OCI-LY7 (cell line): Measurements from ENCODE around the gene RASAL2.

Experiments used
- CTCF ChIP-seq: fragments of 200-600 bp; sonication (generic); conservative IDR thresholded peaks from 2 replicates; pipeline ENCODE4 v1.5.1; 2014; ENCODE audit warnings: mild to moderate bottlenecking, antibody characterized with exemption, low read length, moderate library complexity, mixed read lengths
- EZH2phosphoT487 ChIP-seq: fragments of 200-600 bp; sonication (generic); IDR thresholded peaks from 2 replicates; pipeline ENCODE4 v1.6.1; 2018; ENCODE audit warnings: low read depth, borderline replicate concordance, mild to moderate bottlenecking, mixed run types, antibody characterized with exemption, low read length, moderate library complexity, mixed read lengths

GRCh38 chr1:178436899-178437298, 343.0 kb downstream of the RASAL2 start:
- no peak for TF ChIP-seq CTCF
- TF ChIP-seq EZH2phosphoT487, result no peak
